Heart right ventricle (tissue), 16 donors: ENCODE results near the gene TCERG1L. TPM values are rescaled to one million over a fixed set of nuclear protein-coding genes. Genes with fewer than 3 reads are reported as not detected.
"Not testable (repeated sequence)": the region's sequence is repeated elsewhere in the genome, so short reads cannot be mapped to it uniquely, and the experiment has no call there.

Experiments used
- ATAC-seq, 8 donors: fragments of 200-7000 bp; cut with Tn5 transposase; one replicate each; pipeline ENCODE4 v1.9.1; 2020; ENCODE audit warnings: mild to moderate bottlenecking in 8 of 8, moderate library complexity in 8 of 8, moderate number of reproducible peaks in 1 of 8
- DNase-seq, 2 donors: peaks; one replicate each; pipeline ENCODE4 v3.0.0-alpha.2; 2020
- H3K27ac ChIP-seq, 10 donors: fragments of 200-600 bp; sonication (generic) in 2 of 10; one replicate each; pipeline versions ENCODE4 v1.5.0 to v1.8.0; 2020 to 2022; ENCODE audit warnings: mild to moderate bottlenecking in 3 of 10
- H3K27me3 ChIP-seq, 7 donors: fragments of 200-600 bp; one replicate each; pipeline ENCODE4 v1.8.0; 2021 to 2022; ENCODE audit warnings: mild to moderate bottlenecking in 2 of 7
- H3K36me3 ChIP-seq, 9 donors: fragments of 200-600 bp; sonication (generic) in 1 of 9; one replicate each; pipeline versions ENCODE4 v1.5.0 to v1.8.0; 2020 to 2022; ENCODE audit warnings: mild to moderate bottlenecking in 2 of 9
- H3K4me1 ChIP-seq, 9 donors: fragments of 200-600 bp; sonication (generic) in 1 of 9; one replicate each; pipeline versions ENCODE4 v1.5.0 to v1.8.0; 2020 to 2022; ENCODE audit warnings: mild to moderate bottlenecking in 4 of 9
- H3K4me3 ChIP-seq, 10 donors: fragments of 200-600 bp; sonication (generic) in 2 of 10; one replicate each; pipeline versions ENCODE4 v1.5.0 to v1.8.0; 2020 to 2022; ENCODE audit warnings: mild to moderate bottlenecking in 7 of 10, moderate library complexity in 2 of 10
- H3K9me3 ChIP-seq, 11 donors: fragments of 200-600 bp in 10 of 11; sonication (generic) in 2 of 11; one replicate each; pipeline versions ENCODE4 v1.5.0 to v1.8.0; 2013 to 2022; ENCODE audit warnings: mild to moderate bottlenecking in 2 of 11, control low read depth in 1 of 11, moderate library complexity in 1 of 11
- CTCF ChIP-seq, 9 donors: fragments of 200-600 bp; sonication (generic) in 2 of 9; IDR thresholded peaks; one replicate each; pipeline versions ENCODE4 v1.5.0 to v1.8.0; 2021 to 2022; ENCODE audit warnings: antibody characterized with exemption in 9 of 9, mild to moderate bottlenecking in 5 of 9, moderate library complexity in 1 of 9
- whole genome bisulfite sequencing, 2 donors: extraction: QIAGEN DNeasy Blood & Tissue Kit; methylation state at CpG; one replicate each; pipeline ENCODE4 v1.1.7; 2013; ENCODE audit warnings: inconsistent platforms in 1 of 2; 5-methylcytosine and 5-hydroxymethylcytosine counted together
- intact Hi-C, 10 donors: fragments of 100-400 bp; cut with DNase I; formaldehyde crosslinking; loops; one replicate each; pipeline versions ENCODE4 v1.11.1 to v1.14.2; 2022
- polyA plus RNA-seq, 2 donors: library from polyadenylated mRNA; stranded (reverse); fragments of 200-250 nt; gene quantifications; one replicate each; pipeline ENCODE4 v1.2.3, GENCODE V29; 2013
- total RNA-seq, 10 donors: library from RNA; stranded (reverse); fragmentation: NEBNext Ultra II Directional in 3 of 10; extraction: Animal tissue kit (Norgen Biotek cat#: 25700) in 3 of 10; gene quantifications; one replicate each; pipeline versions ENCODE4 v1.2.1 to v1.2.4, GENCODE V29; 2021 to 2023
- donor health status: Arrhythmogenic right ventricular cardiomyopathy.
- donor health status: ischemic (EF 13 %, LVEDD 7.1; RV severe dilation, severe dysfunction).
- donor health status: healthy with polysubstance abuse.
- donor health status: DM: no; HTN: yes; CAD: no.
- donor health status: DM: no; HTN: no; CAD: no.
- donor health status: ischemic (EF 25% LVEDD 6.9; RV normal size, moderate dysfunction).
- donor health status: ischemic (EF 25% LVEDD 5.7; RV mildly dilated, moderate dysfunction).
- donor health status: healthy.
- donor health status: DM: yes; HTN: yes; CAD: no.
- donor health status: Ischemic cardiomyopathy.
- donor health status: ischemic (EF 35%, LVEDD 5.7; RV mildly dilated, moderate dysfunction).
- donor health status: nonischemic (EF 11% LVEDD 7.7; RV severe dilation, severe dysfunction).
- donor health status: DM: yes; HTN: yes; CAD: no.
- donor health status: PGD.
- donor health status: ischemic (EF 29% LVEDD 5.4; RV normal size, mild dysfunction).
- donor health status: nonischemic (EF 23%, LVEDD 6.1; RV moderate dilation, normal function).

Gene TCERG1L
- total and polyA plus RNA-seq, 12 donors: 0.09 TPM; not detected in 10

- intact Hi-C loops: no loop called here
- no peak overlapping the region for H3K27ac ChIP-seq
- WGBS, 2 donors: 58 to 66% methylated on average over 31 of the region's 31 CpGs
- ATAC-seq: no peak
- H3K9me3 ChIP-seq: peaks cover 0 to 26% (median 0%) of the 10 kb centered on the region in 11 donors
- H3K36me3 ChIP-seq: no peaks in the 10 kb centered on the region
- no peak overlapping the region for H3K4me3 ChIP-seq
- no peak for TF ChIP-seq CTCF (IDR thresholded peaks at IDR 0.05)
- peaks cover 0 to 53% (median 40%) of the 10 kb centered on the region in 7 donors for H3K27me3 ChIP-seq
- H3K4me1 ChIP-seq: no peaks in the 10 kb centered on the region
- DNase-seq: no peak
These were observed 133.8 kb downstream of the TCERG1L start for GRCh38 chr10:131177431-131178327.

GRCh38 chr10:131176907-131177306, 134.6 kb downstream of the TCERG1L start:
- Histone ChIP-seq H3K9me3 (peaks cover 0 to 26% (median 0%) of the 10 kb centered on the region in 11 donors), H3K36me3 (no peaks in the 10 kb centered on the region), H3K4me3 (no peak overlapping the region), H3K27me3 (peaks cover 0 to 59% (median 40%) of the 10 kb centered on the region in 7 donors), H3K4me1 (no peaks in the 10 kb centered on the region), H3K27ac (no peak overlapping the region)
- no peak for TF ChIP-seq CTCF (IDR thresholded peaks at IDR 0.05)
- DNase-seq (no peak), ATAC-seq (no peak)
- intact Hi-C loops: no loop called here
- 82 to 90% methylated on average over 8 of the region's 8 CpGs for WGBS, 2 donors

- H3K27ac ChIP-seq, H3K36me3 ChIP-seq, DNase-seq, intact Hi-C loops, H3K4me3 ChIP-seq, H3K4me1 ChIP-seq: not testable (repeated sequence)
- Histone ChIP-seq H3K9me3 (peaks cover 0 to 26% (median 0%) of the 10 kb centered on the region in 11 donors), H3K27me3 (peaks cover 0 to 60% (median 40%) of the 10 kb centered on the region in 7 donors)
- WGBS, 2 donors: 82 to 83% methylated on average over 7 of the region's 7 CpGs
- peak in 1 of 8 donors; percentile 31 for ATAC-seq
These were observed 135.2 kb downstream of the TCERG1L start for GRCh38 chr10:131176324-131176723.

- H3K4me3 ChIP-seq: no peak overlapping the region
- intact Hi-C loops: no loop called here
- no peaks in the 10 kb centered on the region for H3K4me1 ChIP-seq
- no peak for DNase-seq
- no peaks in the 10 kb centered on the region for H3K36me3 ChIP-seq
- H3K9me3 ChIP-seq: peaks cover 0 to 26% (median 0%) of the 10 kb centered on the region in 11 donors
- no peak overlapping the region for H3K27ac ChIP-seq
- TF ChIP-seq CTCF (IDR thresholded peaks at IDR 0.05): no peak
- no peak for ATAC-seq
- WGBS, 2 donors: 68 to 76% methylated on average over 13 of the region's 13 CpGs
- H3K27me3 ChIP-seq: peaks cover 0 to 57% (median 40%) of the 10 kb centered on the region in 7 donors
These were observed 135.6 kb downstream of the TCERG1L start for GRCh38 chr10:131175891-131176290.
